ENCODE data around the gene KCNF1.

The KCNF1 gene

DNA sequence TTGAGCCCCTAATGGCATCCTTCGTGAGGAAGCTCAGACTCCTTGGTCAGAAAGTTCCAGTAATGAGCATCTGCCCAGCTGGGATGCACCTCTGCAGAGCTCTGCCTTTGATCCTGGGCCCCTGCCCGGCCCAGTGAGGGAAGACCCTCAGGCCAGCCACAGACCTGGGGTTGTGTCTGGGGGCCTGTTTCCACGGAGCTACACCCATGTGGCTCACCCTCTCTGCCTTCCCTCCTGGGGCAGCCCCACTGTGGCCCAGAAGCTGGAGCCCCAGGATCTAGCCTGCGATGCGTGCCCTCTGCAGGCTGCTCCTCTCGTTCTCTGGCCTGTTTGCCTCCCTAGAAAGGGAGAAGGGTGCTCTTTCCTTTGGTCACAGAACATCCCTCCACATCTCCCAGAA lies 9.8 kb downstream of the KCNF1 start:
- DNase-seq, result no peak

DNA sequence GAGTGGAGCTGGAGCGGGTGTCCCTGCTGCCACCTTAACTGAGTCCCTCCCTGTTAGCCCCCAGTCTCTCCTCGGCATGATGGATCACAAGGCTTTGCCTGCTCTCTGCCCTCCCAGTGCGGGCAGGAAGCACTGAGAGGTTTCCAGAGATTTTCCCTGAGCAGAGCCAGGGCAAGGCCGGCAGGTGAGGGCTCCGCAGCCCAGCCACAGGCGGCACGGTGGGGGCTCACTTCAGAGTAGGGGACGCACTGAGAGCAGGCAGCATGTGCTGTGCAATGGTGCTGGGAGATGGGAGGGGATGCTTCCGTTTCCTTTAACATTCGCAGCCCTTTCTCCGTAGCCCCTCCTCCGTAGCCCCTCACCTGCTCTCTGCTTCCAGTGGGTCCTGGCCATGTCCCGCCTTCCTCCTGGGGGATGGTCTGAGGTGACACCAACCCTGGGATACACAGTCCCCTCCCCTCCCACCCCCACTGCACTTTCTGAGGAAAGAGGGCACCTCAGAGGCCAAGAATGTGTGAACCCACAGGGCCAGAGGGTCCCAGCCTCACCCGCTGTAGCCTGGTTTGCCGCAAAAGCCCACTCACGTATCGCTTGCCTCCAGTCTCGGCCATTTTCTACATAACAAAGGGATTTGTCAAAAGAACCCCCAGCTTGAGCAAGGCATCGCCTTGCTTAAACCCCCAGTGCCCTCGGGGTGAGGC lies 10.7 kb downstream of the KCNF1 start:
- no peak for DNase-seq

DNA sequence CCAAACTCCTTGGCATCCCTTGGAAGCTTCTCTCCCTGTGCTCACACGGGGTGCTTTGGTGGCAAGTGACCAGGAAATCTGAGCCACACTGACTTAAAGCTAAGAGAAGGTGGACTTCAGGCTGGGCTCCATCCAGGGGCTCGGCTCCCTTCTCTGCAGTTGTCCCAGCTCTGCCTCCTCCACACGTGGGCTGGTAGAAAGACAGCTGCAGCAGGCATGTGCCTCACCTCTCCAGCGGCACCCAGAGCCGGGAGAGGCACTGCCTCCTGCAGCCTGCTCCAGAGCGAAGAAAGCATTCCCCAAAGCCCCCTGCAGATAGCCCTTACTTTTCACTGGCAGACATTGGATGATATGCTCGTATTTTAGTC lies 11.3 kb downstream of the KCNF1 start:
- DNase-seq, result no peak

DNA sequence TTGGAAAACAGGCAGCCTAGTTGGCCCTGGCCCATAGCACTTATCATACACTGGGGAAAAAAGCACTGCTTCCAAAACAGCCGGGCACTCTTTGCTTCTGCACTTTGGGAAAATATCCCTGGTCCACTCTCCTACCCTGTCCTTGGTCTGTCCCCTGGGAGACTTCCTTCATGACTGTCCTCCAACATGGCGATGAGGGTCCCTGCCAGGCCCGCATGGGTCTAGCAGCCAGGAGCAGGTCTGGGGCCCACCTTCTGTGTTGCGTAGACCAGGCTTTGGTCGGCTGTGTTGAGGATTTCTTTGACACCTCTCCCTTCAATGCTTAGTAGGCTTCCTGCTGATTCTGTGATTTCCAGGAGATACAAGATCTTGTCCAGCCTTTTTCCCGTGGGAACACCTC lies 12.2 kb downstream of the KCNF1 start:
- DNase-seq, result no peak

DNA sequence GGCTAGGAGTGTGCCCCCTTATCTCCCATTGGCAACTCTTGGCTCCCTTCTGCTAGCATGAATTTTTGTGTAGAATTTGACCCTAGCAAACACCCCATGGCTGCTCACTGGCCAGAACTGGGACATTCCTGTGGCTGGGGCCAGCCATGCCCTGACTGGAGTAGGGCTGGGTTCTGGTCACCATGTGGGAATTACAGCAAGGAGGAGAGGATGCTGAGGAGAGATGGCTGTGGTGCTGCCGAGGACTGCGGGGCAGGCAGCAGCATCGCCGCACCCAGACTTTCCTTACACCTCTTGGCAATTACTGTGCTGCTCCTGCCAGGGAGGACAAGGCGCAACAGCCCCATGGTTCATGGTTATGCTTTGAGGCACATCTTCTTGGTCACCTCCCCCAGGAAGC lies 12.7 kb downstream of the KCNF1 start:
- no peak for DNase-seq

DNA sequence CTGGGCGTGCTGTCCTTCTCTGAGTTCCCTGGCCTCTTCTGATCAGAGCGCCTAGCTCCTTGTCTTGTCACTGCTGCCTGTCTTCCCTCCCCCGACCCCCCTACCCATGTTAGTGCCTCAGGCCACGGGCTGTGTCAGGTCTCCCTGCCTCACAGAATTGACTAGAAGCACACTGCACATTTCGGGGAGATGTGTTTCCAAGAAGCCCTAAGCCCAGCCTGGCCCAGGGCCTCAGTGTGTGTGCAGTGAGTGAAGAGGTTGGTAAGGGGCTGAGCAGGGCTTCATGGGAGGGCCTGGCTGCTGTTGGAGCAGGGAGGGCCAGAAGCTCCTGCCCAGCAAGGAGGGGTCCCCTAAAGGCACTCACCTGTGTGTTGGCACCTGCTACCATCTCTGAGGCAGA lies 13.1 kb downstream of the KCNF1 start:
- DNase-seq, result no peak

DNA sequence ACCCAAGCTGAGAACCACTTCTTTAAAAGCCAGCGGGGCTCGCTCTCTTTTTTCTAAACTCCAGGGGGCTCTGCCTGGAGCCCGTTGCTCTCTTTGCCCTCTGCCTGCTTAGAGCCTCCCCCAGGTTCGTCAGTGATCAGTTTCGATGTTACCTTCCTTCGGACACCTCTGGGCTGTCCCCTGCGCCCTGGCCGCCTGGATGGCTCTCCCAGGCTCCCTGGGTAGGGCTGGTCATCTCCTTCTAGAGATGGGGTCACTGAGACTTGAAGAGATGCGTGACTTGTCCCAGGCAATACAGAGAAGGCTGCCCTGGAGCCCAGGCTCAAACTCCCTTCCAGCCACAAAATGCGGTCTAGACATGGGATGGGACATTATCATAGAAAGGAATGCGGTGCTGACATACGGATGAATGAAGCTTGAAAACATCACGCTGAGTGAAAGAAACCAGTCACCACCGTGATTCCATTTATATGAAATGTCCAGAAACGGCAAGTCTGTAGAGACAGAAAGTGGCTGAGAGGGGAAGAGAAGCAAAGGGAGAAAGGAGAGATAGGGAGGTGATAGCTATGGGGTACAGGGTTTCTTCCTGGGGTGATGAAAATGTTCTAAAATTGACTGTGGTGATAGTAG lies 14.6 kb downstream of the KCNF1 start:
- DNase-seq, result no peak

DNA sequence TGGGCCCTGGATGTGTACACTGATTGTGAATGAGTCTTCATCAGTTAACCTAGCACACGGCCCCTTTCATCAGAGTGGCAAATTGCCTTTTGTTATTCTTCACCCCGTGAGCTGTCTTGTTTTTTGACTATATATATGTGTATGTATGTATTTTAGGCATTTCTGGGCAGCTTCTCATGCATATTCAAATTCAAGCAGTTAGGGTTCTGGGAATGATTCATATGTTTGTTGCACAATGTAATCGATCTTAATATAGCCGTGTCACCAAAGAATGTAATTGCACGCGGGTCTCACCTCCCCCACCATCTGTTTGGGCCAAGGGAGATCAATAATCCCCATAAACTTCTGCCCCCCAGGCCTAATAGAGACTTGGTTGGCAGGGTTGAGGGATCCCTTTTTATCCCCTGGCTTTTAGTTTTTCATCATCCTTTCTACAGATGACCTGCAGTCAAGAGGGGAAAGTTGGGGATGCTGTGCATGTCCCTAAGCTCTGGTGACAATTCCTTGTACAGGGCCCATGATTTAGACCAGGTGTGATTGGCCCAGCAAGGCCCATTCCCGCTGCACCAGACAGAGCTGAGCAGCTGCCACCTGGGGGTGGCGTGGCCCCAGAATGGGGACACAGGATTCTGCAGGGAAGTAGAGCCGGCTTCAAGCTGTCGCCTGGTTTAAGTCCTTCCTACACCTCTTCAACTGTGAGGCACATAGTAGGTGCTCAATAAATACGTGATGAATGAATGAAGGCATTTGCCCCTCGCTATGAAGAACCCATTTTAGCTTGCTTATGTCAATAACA lies 19.2 kb downstream of the KCNF1 start:
- no peak for DNase-seq

DNA sequence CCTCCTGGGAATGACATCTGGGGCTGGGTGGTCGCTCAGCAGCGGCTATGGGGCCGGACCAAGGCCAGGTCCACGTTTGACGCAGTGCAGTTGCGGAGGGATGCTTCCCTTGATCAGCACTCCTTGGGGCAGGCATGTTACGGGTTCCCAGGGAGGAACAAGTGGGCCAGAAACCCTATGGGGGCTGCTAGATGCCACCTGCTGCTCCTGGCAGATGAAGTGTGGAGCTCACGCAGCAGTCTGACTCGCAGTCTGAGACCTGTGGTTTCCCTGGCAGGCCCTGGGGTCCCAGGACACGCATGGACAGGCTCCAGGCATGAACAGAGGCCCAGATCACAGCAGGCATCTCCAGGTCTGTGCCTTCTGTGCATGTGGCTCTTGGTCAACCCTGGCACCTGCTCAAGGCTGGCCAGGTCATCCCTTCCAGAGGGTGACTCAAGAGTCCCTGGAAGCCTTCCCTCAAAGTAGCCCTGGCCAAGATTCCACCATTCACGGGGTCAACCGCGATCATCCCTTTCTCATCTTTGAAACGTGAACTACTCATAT lies 20.0 kb downstream of the KCNF1 start:
- no peak for DNase-seq

DNA sequence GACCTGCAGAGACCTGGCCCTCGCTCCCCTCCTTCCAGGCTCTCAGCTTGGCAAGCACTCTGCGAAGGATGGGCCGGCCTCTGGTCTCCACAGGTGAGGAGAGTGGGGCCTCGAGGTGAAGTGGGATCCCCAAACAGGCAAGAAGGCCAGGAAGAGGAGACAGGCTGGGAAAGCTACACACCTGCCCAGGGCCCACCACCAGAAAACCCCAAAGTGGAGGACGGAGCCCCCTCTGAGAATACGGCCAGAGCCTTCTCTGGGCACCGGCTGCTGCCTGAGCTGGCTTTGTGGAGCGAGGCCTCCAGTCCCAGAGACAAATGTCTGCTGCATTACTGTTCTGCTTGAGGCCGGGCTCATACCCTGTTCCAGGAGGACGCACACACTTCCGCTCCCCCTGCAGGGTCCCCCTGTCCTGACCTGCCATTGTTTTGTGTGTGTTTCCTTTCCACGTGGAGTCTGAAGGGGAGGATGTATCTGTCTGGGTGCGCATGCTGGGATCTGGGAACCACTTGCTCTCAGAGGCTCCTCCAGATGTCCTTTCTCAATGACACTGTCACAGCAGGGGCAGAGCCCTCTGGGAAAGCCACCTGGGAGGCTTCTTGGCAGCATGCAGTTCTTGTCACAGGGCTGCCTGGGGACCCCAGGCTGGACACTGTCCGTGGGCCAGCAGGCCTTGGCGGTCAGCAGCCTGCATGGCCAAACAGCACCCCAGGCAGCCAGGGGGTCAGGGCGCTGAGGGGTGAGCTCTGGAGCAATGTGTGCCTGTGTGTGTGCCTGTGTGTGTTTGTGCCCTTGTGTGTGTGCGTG lies 20.8 kb downstream of the KCNF1 start:
- no peak for DNase-seq

DNA sequence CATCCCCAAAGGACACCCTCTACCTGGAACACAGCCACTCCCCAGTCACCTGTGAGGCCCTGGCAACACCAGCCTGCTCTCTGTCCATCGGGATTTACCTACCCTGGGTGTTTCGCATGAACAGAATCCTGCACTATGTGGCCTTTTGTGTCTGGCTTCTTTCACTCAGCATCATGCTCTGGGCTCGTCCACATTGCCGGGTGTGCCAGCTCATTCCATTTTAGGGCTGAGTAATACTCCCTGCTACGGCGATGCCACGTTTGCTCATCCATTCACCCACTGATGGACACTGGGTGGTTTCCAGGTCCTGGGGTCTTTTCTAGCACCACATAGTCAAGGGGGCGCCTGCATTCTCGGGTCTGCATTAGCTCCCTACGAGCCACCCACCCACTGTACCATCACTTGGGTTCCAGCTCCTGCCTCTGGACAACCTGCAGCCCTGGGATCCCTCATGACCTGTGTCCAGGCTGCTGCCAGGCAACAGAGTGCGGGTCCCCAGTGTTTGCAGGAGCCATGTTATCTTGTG lies 22.0 kb downstream of the KCNF1 start:
- DNase-seq, result no peak

DNA sequence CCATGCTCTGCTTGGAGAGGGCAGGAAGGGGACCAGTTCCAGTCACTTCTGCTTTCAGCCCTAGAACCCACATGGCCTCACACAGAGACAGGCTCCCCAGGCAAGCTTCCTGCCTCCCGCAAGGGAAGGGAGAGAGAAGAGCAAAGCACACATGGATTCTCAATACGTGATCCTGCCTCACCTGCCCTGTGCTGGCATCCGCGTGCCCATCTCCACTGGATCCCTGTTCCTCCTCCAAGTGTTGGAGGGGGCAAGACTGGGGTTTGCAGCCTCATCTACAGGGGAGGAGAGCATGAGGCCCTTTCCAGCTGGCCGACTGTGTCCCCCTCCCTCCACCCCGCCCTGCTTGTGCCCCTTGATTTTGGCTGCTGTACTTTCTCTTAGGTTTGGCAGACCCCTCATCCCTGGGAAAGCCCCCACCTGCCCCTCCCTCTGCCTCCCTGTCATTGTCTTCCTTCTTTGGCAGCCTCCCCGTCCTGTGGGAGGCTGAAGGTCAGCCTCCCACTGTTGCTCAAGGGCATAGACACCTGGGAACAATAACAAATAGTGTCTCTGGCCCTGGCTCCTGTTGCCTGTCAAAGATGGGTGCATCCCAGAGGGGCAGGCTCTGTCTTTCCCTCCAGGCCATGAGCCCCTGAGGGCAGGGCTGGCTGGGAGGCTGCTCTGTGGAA lies 22.7 kb downstream of the KCNF1 start:
- DNase-seq, result no peak

DNA sequence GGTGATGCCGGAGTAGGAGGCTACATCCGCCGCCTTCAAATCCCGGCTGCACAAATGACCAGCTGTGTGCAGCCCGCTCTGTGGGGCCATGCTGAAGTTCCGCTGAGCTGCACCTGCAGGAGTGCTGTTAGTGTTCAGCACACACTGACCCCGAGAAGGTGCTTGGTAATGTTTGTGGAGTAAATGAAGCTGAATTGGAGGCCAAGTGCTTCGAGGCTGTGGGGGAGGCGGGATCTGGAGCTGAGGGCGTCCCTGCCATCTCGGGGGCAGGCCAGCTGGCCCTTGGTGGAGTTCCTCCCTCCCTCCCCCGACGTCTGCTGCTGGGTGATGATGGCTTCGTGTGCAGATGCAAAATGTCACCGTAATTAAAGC lies 23.2 kb downstream of the KCNF1 start:
- no peak for DNase-seq

DNA sequence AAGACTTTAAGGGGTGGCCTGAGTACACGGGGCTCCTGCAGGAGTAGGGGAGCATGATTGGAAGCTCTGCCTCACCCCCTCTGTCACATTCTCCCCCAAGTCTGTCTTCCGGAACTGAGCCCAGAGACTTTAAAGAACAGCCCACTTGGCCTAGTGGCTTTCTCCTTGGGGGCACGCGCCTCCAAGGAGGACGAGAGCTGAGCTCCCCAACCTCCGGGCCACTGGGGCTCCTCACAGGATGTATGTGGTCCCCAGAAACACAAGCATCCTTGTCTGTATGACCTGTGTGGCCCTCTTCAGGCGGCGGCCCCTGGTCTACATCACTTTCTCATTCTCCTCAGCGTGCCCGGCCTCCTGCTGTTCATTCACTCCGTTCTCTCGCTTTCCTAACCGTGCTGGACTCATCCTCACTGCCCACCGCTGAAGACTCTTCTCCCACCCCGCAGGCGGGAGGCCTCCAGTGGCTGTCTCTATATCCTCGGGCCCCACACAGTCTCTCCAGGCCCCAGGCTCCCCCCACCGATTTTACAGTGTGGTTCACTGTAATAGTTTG lies 23.7 kb downstream of the KCNF1 start:
- no peak for DNase-seq

DNA sequence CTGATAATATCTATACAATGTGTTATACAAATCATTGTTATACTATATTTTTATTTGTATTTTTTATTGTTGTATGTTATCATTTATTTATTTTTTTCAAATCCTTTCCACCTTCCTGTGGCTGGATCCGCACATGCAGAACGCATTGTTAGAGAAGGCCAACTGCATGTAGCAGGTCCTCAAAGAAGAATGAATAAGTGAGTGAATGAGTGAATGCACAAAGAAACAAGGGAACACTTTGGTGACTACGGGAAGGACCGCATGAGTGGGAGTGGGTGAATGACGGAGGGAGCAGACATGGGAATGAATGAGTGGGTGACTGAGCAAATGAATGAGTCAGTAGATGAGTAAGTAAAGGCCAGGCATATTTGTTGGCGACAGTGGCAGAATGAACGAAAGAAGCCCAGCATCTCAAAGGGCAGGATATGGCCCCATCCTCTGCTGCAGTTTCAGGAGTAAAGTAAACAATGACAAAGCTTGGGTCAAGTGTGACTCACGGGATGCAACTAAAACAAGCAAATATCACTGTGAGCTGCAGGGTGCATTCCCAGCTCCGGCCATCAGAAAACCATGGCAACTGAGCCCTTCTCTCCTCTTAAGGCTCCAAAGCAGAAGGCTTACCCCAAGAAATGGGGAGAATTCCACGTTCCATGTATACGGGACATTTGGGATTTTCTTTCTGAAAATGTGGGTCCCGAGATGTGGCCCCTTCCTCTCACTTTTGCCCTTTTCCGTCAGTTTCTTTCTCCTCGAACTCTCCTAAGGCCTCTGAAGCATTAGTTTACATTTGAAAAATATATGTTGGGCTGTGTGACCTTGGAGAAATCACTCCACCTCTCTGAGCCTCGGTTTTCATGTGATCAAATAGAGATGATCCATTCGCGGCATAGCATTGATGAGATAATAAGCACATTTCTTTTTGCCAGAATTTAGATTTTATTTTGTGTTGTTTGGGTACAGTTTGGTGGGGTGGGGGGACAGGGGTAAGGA lies 24.5 kb downstream of the KCNF1 start:
- no peak for DNase-seq

DNA sequence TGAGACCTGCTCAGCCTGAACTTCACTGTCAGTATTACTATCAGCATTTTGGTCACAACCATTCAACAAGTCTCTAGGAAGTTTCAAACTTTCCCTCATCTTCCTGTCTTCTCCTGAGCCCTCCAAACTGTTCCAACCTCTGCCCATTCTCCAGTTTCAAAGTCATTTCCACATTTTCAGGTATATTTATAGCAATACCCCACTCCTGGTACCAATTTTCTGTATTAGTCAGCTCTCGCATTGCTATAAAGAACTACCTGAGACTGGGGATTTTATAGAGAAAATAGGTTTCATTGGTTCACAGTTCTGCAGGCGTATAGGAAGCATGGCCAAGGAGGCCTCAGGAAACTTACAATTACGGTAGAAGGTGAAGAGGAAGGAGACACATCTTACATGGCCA lies 27.3 kb downstream of the KCNF1 start:
- DNase-seq, result no peak

DNA sequence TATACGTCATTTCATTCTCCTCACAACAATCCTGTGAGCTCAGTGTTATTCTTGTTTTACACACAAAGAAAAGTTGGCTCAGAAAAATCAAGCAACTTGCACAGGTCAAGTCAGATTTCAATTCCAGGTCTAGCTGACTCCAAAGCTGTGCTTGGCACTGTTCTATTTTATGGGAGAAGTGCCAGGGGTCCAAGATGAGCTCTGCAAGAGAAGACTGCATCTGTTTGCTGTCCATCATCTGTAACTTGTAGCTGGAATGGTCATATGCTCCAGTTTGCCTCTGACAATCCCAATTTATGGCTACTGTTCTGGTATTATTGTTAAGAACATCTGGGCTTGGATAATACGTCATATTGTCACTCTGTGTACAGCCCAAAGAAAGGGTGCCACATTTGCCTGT lies 28.9 kb downstream of the KCNF1 start:
- no peak for DNase-seq

DNA sequence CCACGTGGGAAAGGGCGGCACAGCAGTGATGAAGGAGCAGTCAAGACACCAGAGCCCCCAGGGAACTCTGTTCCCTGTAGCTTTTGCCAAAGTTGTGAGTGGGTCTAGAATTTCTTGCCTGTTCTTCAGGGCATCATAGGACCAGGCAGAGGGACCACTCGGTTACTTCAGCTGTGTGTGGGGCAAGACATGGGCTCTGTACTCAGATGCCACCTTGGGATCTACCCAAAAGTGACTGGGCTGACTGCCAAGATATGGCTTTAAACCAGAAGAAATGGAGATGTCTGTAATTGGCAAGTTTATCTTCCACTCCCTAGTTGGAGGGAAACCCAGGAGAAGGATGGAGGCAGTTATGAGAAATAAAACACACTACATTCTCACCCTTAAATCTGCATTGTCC lies 29.6 kb downstream of the KCNF1 start:
- no peak for DNase-seq

DNA sequence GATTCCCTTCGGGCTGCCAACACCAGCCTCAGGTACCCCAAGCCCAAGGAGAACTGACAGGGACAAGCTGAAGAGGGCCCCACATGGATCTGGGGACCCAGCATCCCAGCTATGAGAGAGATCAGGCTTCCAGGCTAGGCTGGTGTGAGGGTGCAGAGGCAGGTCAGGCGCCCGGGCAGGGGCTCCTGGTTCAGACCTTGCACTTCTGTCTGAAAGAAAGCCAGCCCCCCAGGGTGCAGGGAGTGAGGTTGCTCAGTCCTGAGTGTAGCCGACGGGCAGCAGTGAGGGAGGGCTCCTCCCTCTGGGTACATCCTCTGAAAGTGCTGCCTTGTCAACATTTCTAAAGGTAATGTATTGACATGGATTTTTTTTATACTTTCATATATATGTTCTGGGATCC lies 33.1 kb downstream of the KCNF1 start:
- DNase-seq, result no peak

DNA sequence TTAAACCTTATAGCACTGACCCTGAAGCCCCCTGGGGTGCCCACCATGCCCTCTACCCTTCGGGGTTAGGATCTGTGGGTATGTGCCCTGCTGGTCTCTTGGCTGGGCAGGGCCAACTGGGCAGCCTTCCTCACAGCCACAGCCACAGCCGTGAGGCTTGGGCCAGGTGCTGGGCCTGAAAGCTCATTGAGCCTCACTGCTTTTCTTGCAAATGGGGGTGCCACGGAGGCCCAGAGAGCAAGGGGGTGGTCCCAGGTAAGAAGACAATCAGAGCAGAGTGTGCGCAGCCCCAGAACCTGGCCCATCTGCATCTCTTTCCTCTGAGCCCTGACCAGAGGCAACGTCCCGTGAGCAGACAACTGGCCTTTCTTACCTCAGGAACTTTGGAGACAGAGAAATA lies 34.7 kb downstream of the KCNF1 start:
- DNase-seq, result no peak

DNA sequence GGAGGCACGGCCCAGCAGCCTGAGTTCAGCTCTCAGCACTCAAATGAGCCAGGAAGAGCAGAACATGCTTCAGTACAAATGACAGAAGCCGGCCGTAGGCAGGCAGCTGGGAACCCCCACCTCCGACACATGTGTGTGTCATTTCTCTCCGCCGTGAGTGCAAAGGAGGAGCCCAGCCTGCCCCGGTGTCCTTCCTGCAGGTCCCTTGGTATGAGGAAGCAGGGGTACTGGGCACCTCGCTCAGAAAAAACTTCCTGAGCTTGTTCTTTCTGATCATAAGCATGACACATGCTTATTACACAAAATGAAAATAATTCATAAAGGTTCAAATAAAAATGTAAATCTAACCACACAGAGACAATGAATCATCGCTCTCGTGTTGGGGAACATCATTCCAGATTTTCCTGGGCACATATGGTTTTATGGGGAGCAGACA lies 35.3 kb downstream of the KCNF1 start:
- DNase-seq, result no peak
